Type B pancreatic cell (in vitro differentiated cells): Measurements from ENCODE around the gene DDX1. TPM values are rescaled to one million over a fixed set of nuclear protein-coding genes. Genes with fewer than 3 reads are reported as not detected.

ENCODE experiments used
- DNase-seq: peaks from one replicate; pipeline ENCODE4 v3.0.0; 2021; ENCODE audit warnings: mixed read lengths; ENCODE audit not compliant: unreplicated experiment; ENCODE audit errors: extremely low spot score
- H3K27ac Mint-ChIP-seq: 2 replicates; pipeline ENCODE4 v1.8.0; 2021; ENCODE audit warnings: mild to moderate bottlenecking, mixed read lengths
- H3K27me3 Mint-ChIP-seq: 2 replicates; pipeline ENCODE4 v1.8.0; 2021; ENCODE audit warnings: mixed read lengths
- H3K36me3 Mint-ChIP-seq: 2 replicates; pipeline ENCODE4 v1.8.0; 2021; ENCODE audit warnings: mixed read lengths
- H3K4me1 Mint-ChIP-seq: one replicate; pipeline ENCODE4 v1.8.0; 2021; ENCODE audit warnings: mixed read lengths; ENCODE audit not compliant: unreplicated experiment
- H3K4me3 Mint-ChIP-seq: 2 replicates; pipeline ENCODE4 v1.8.0; 2021; ENCODE audit warnings: mild to moderate bottlenecking, mixed read lengths
- H3K9me3 Mint-ChIP-seq: 2 replicates; pipeline ENCODE4 v1.8.0; 2021; ENCODE audit warnings: mixed read lengths
- CTCF ChIP-seq: fragments of 200-600 bp; sonication (generic); conservative IDR thresholded peaks from 2 replicates; pipeline ENCODE4 v1.5.0; 2021; ENCODE audit warnings: antibody characterized with exemption, mild to moderate bottlenecking
- total RNA-seq: library from RNA; stranded (reverse); gene quantifications from 2 replicates; pipeline ENCODE4 v1.2.1, GENCODE V29; 2021; ENCODE audit warnings: low replicate concordance

DDX1 gene
- total RNA-seq, 1 donor from 2014 or later, result 111 TPM

GRCh38 chr2:15603044-15603765 lies 11.5 kb downstream of the DDX1 start:
- H3K4me3 Mint-ChIP-seq, result no peak overlapping the region
- no peaks in the 10 kb centered on the region for H3K27me3 Mint-ChIP-seq
- DNase-seq, result no peak
- no peak for TF ChIP-seq CTCF
- peaks cover 57% of the 10 kb centered on the region for H3K36me3 Mint-ChIP-seq
- H3K27ac Mint-ChIP-seq, result no peak overlapping the region
- no peaks in the 10 kb centered on the region for H3K9me3 Mint-ChIP-seq
- no peaks in the 10 kb centered on the region for H3K4me1 Mint-ChIP-seq

GRCh38 chr2:15603948-15604347 lies 12.3 kb downstream of the DDX1 start:
- Mint-ChIP-seq H3K27me3 (no peaks in the 10 kb centered on the region), H3K4me1 (no peaks in the 10 kb centered on the region), H3K9me3 (no peaks in the 10 kb centered on the region), H3K27ac (no peak overlapping the region), H3K4me3 (no peak overlapping the region), H3K36me3 (peaks cover 58% of the 10 kb centered on the region)
- no peak for TF ChIP-seq CTCF
- DNase-seq, result no peak

- Mint-ChIP-seq H3K9me3 (no peaks in the 10 kb centered on the region), H3K27me3 (no peaks in the 10 kb centered on the region), H3K36me3 (peaks cover 66% of the 10 kb centered on the region), H3K4me3 (no peak overlapping the region), H3K27ac (no peak overlapping the region), H3K4me1 (no peaks in the 10 kb centered on the region)
- no peak for TF ChIP-seq CTCF
- no peak for DNase-seq
These were observed 14.1 kb downstream of the DDX1 start for GRCh38 chr2:15605721-15606120.

GRCh38 chr2:15606481-15607441 lies 15.1 kb downstream of the DDX1 start:
- Mint-ChIP-seq H3K4me3 (no peak overlapping the region), H3K27me3 (no peaks in the 10 kb centered on the region), H3K36me3 (peaks cover 62% of the 10 kb centered on the region), H3K9me3 (no peaks in the 10 kb centered on the region), H3K4me1 (no peaks in the 10 kb centered on the region), H3K27ac (no peak overlapping the region)
- TF ChIP-seq CTCF, result no peak
- DNase-seq, result no peak

GRCh38 chr2:15607709-15608391 lies 16.2 kb downstream of the DDX1 start:
- Mint-ChIP-seq H3K4me3 (no peak overlapping the region), H3K27me3 (no peaks in the 10 kb centered on the region), H3K36me3 (peaks cover 51% of the 10 kb centered on the region), H3K9me3 (no peaks in the 10 kb centered on the region), H3K4me1 (no peaks in the 10 kb centered on the region), H3K27ac (no peak overlapping the region)
- DNase-seq, result no peak
- no peak for TF ChIP-seq CTCF
